NCI-H526 treated with DMSO at 0.1 percent for 48 hours (cell line): ENCODE measurements around the gene SHBG.

ENCODE experiments used
- DNase-seq: peaks from one replicate; lab custom pipeline; 2025; lab: John Stamatoyannopoulos, UW

The SHBG gene

GRCh38 chr17:7647018-7647417 lies 17.1 kb downstream of the SHBG start:
- DNase-seq, result no peak

GRCh38 chr17:7650509-7651096 lies 20.7 kb downstream of the SHBG start, which contains the start of gene ATP1B2:
Gene ATP1B2, plus strand, starts transcription at chr17:7650926. Its CDS starts 593 bp downstream, at chr17:7651519.
- DNase-seq, result peak; percentile 46

- no peak for DNase-seq
Measured at GRCh38 chr17:7651097-7651664, 21.2 kb downstream of the SHBG start.

GRCh38 chr17:7651665-7652387 lies 21.9 kb downstream of the SHBG start:
- DNase-seq, result no peak

- DNase-seq, result no peak
Measured at GRCh38 chr17:7652388-7653356, 22.7 kb downstream of the SHBG start.

- no peak for DNase-seq
Measured at GRCh38 chr17:7654832-7655540, 25.1 kb downstream of the SHBG start.

- no peak for DNase-seq
Measured at GRCh38 chr17:7655541-7655840, 25.6 kb downstream of the SHBG start.

- no peak for DNase-seq
Measured at GRCh38 chr17:7656958-7657609, 27.1 kb downstream of the SHBG start.

- no peak for DNase-seq
Measured at GRCh38 chr17:7667656-7668406, 37.9 kb downstream of the SHBG start.

GRCh38 chr17:7668482-7668881 lies 38.5 kb downstream of the SHBG start:
- DNase-seq, result no peak

- DNase-seq, result no peak
Measured at GRCh38 chr17:7673239-7673638, 43.3 kb downstream of the SHBG start.

- no peak for DNase-seq
Measured at GRCh38 chr17:7674934-7675333, 45.0 kb downstream of the SHBG start.

GRCh38 chr17:7676533-7676932 lies 46.6 kb downstream of the SHBG start:
- DNase-seq, result no peak

GRCh38 chr17:7677388-7678067 lies 47.6 kb downstream of the SHBG start:
- no peak for DNase-seq
